NCI-H748 treated with DMSO at 0.1 percent for 48 hours (cell line): ENCODE measurements around the gene TXNRD3.

ENCODE experiments used
- DNase-seq: peaks from one replicate; lab custom pipeline; 2025; lab: John Stamatoyannopoulos, UW

TXNRD3 gene

GRCh38 chr3:126671521-126671920, 16.6 kb upstream of the TXNRD3 start:
- no peak for DNase-seq

- no peak for DNase-seq
These were observed 13.8 kb upstream of the TXNRD3 start for GRCh38 chr3:126668450-126669401.

DNA sequence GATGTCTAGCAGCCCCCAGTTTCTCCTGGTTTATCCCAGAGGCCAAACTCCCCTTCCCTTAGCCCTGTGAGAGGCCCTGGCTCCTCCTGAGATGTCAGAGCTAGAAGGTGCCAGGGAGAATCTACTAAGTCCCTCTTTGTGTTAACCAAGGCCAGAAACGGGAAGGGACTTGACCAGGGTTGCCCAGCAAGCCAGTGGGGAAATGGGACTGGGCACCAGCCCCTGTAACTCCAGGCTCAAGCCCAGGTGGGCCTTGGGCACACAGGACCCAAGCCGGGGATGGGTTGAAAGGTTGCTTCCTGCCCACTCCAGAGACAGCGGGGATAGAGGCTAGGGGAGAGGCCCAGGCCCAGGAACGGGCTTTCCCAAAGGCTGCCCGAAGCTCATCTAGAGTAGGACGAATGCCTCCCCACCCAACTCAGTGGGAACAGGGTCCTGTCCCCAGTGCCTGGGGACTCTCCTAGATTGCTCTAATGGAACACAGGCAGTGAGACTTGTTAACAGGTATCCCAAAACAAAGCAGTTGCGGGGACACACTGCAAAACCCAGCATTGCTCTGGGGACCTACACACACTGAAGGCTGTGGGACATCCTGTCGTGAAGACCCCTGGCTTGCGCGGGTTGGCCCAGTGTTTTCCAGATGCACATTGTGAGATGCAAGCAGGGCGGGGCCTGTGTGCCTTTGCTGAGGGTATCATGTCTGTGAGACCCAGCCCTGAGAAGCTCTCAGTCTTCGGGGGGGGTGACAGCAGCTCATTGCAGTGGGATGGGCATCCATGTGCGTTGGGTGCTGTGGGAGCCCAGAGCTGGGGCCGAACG, 12.9 kb upstream of the TXNRD3 start:
- DNase-seq, result no peak

DNA sequence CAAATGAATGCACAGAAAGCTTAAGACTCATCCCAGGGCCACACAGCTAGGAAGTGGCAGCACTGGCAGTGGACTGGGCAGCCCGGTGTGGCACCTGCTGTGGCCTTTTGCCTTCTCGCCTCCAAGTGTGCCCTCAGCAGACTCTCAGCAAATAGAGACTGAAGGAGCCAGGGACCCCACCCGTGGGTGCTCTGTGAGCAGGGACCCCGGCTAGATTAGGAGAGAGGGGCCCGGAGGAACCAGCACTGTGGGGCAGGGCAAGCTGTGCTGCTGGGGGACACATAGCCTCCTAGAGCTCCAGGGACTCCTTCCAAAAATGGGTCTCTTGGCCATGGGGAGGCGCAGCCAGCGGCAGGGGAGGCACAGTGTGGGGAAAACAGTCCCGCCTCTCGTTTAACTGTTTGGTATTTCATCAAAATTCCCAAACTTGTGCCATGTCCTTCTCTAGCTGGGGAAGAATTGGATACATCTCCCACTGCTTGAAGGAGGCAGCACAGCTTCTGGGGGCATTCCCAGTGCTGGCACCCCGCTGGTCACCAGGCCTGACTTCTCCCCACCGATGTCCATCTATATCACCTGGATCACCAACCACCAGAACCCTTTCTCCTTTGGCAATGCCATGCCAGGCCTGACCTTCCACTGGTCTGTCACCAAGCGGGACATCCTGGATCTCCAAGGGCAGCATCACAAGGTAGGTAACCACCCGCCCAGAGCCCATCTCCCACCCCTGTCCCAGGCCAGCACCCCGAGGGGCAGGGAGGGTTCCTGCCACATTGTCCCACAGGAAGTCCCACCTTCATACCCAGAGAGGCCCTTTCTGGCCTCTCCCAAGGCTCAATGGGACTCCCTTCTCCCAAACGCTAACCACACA, 12.0 kb upstream of the TXNRD3 start:
- no peak for DNase-seq

DNA sequence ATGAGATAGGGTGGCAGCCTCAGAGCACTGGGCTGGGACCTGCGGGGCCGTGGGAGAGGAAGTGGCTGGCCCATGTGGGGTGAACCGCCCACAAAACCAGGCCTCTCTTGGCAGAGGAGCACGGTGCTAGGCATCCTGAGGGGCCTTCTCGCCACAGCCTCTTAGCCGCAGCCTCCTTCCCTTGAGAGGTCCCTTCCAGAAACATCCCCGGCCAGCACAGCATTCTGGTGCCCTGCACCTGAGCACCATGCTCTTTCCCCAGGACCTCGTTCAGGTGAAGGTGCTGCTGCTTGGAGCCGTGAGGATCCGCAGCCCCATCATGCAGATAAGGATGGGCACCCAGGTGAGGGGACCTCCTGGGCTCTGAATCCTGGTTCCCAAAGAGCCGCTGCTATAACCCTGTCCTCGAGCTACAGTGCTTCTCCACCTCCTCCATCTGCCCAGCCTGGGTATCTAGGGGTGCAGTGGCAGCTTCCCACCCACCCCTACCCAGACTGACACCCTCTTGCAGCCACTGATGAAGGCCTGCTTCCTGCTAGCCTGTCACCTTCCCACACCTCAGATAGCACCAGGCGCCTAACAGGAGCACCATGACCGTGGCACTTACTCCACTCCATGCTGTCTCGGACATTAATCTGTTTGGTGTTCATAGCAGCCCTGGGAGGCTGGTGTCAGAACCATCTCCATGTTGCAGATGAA, 11.2 kb upstream of the TXNRD3 start:
- DNase-seq, result no peak

GRCh38 chr3:126665221-126665936, 10.5 kb upstream of the TXNRD3 start:
- DNase-seq, result no peak

- DNase-seq, result no peak
These were observed 9.8 kb upstream of the TXNRD3 start for GRCh38 chr3:126664591-126665214.

- DNase-seq, result no peak
These were observed 8.8 kb upstream of the TXNRD3 start for GRCh38 chr3:126663750-126664149.

- DNase-seq, result no peak
These were observed 8.3 kb upstream of the TXNRD3 start for GRCh38 chr3:126663257-126663656.

GRCh38 chr3:126661532-126662364, 6.8 kb upstream of the TXNRD3 start:
- no peak for DNase-seq

DNA sequence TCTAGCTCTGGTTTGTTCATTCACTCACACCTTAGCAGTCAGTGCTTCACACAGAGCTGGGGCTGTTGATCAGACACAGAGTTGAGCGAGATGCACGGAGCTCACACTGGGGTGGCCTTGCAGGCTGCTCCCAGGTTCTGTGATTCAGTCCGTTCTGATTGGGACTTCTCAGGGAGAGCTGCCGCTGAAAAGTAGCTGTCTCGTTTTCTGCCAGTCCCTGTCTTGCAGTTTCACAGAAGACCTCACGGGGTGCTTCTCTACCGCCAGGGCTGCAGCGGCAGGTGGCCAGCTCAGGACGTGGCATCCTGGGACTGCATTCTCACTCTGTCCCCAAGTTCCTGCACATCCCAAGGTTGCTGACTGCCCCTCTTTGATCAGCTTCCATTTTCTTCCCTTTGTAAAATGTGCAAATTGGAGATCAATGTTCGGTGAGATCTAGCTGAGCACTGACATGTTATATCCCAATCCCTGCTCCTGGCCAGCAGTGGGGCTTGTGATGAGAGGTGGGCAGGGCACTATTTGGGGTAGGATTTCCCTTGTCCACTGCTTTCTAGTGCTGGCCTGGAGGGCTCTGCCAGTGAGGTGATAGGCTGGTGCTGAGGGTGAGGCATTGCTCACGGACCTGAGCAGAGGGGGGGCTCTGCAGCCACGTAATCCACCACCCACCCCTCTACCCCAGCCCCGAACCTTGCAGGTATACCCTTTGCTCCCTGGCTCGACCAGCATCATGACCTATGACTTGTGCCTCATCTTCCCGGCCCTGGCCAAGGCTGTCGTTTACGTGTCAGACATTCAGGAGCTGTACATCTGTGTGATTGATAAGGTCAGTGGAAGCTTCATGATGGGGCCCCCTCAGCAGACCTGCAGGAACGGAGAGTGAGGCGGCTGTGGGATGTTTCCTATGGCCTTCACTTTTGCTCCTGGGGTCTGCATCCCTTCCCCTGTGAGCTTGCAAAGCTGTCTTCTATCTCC, 5.3 kb upstream of the TXNRD3 start:
- DNase-seq, result no peak

DNA sequence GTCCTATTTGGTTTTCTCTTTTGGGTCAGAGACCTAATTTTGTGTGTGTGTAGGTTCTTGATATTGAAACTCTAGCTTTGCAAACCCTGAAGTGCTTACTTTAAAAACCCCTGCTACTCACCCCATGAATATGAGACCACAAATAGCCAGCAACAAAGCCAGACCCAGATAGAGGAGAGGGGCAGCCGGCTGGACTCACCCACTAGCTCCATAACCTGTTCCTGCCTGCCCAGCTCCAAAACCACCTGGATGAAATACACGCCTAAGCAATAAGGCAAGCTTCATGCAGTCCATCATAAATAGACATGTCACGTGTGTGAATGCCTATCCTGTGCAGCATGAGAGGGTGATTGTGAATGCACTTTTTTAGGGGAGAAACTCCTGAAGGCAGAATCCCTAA, 3.7 kb upstream of the TXNRD3 start:
- DNase-seq, result no peak

GRCh38 chr3:126657901-126658300, 3.0 kb upstream of the TXNRD3 start:
- DNase-seq, result no peak

- no peak for DNase-seq
These were observed 1.6 kb upstream of the TXNRD3 start for GRCh38 chr3:126656371-126657134.

- DNase-seq, result no peak
These were observed 963 bp upstream of the TXNRD3 start for GRCh38 chr3:126655887-126656286.

DNA sequence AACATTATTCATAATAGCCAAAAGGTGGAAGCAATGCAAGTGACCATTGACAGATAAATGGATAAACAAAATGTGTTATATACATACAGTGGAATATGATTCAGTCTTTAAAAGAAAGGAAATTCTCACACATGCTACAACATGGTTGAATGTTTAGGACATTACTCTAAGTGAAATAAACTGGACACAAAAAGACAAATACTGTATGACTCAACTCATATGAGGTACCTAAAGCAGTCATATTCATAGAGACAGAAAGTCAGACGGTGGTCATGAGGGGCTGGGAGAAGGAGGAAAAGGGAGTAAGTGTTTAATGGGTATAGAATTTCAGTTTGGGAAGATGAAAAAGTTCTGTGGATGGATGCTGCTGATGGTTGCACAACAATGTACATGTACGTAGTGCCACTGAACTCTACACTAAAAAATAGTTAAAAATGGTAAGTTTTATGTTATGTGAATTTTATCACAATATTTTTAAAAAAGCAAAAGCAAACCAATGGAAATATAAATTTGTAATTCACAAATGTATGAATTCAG, 5.3 kb downstream of the TXNRD3 start:
- no peak for DNase-seq

- no peak for DNase-seq
These were observed 8.2 kb downstream of the TXNRD3 start for GRCh38 chr3:126646674-126647073.
